Erythroblast (primary cell): ENCODE data around the gene ESYT3.

Source experiments
- GATA1 ChIP-seq: IDR thresholded peaks from 2 replicates; pipeline ENCODE4 v1.6.1; 2011; ENCODE audit warnings: low read depth, mild to moderate bottlenecking, control low read depth, low read length, moderate library complexity
- POLR2A ChIP-seq: IDR thresholded peaks from 2 replicates; pipeline ENCODE4 v1.6.1; 2011; ENCODE audit warnings: mild to moderate bottlenecking, low read length

GRCh38 chr3:138476526-138476925, 42.1 kb downstream of the ESYT3 start:
- no peak for TF ChIP-seq POLR2A
- no peak for TF ChIP-seq GATA1
